IMR-90 (cell line): ENCODE data around the gene RFT1. TPM values are rescaled to one million over a fixed set of nuclear protein-coding genes. Genes with fewer than 3 reads are reported as not detected.

ENCODE experiments used
- ATAC-seq: fragments of 200-7000 bp; cut with Tn5 transposase; 2 replicates; pipeline ENCODE4 v1.9.1; 2020; ENCODE audit warnings: low read depth, mild to moderate bottlenecking, moderate library complexity
- BruUV-seq: library from RNA; stranded (reverse); fragments of 400-500 nt; replicated peaks from 2 replicates; lab custom pipeline; 2021; lab: Mats Ljungman, UMichigan
- CTCF ChIA-PET: fragments of 300-600 bp; formaldehyde crosslinking; extraction: SDS; loops from one replicate; lab custom pipeline; 2021; ENCODE audit warnings: antibody characterized with exemption; lab: Yijun Ruan, JAX
- POLR2A ChIA-PET: fragments of 300-600 bp; sonication (Branson Sonifier 250); formaldehyde crosslinking; loops from one replicate; lab custom pipeline; 2022; ENCODE audit warnings: antibody characterized with exemption; ENCODE audit not compliant: unreplicated experiment; lab: Charles Lee
- DNase-seq: peaks from one replicate; pipeline ENCODE4 v3.0.0; 2013
- H2AFZ ChIP-seq: replicated peaks from 2 replicates; pipeline ENCODE3; 2013; ENCODE audit warnings: low read length, mild to moderate bottlenecking; ENCODE audit not compliant: poor library complexity
- H2AK5ac ChIP-seq: 2 replicates; pipeline ENCODE4 v1.6.1; 2013; ENCODE audit warnings: low read depth, low read length, inconsistent platforms
- H2AK9ac ChIP-seq: replicated peaks from 2 replicates; pipeline ENCODE3; 2013; ENCODE audit warnings: mild to moderate bottlenecking, low read depth, low read length, moderate library complexity; ENCODE audit not compliant: poor library complexity
- H2BK120ac ChIP-seq: 2 replicates; pipeline ENCODE4 v1.6.1; 2013; ENCODE audit warnings: low read depth, low read length, inconsistent platforms
- H2BK15ac ChIP-seq: 3 replicates; pipeline ENCODE4 v1.6.1; 2013; ENCODE audit warnings: low read depth, low read length, inconsistent platforms
- H2BK20ac ChIP-seq: 2 replicates; pipeline ENCODE4 v1.6.1; 2013; ENCODE audit warnings: low read depth, mild to moderate bottlenecking, inconsistent platforms, low read length, moderate library complexity
- H2BK5ac ChIP-seq: 2 replicates; pipeline ENCODE4 v1.6.1; 2013; ENCODE audit warnings: mild to moderate bottlenecking, low read depth, low read length, inconsistent platforms; ENCODE audit not compliant: poor library complexity, severe bottlenecking
- H3K14ac ChIP-seq: replicated peaks from 2 replicates; pipeline ENCODE4 v1.6.1; 2013; ENCODE audit warnings: low read depth, low read length, inconsistent platforms
- H3K18ac ChIP-seq: 2 replicates; pipeline ENCODE4 v1.6.1; 2013; ENCODE audit warnings: low read depth, low read length, control low read depth
- H3K23ac ChIP-seq: 2 replicates; pipeline ENCODE4 v1.6.1; 2013; ENCODE audit warnings: low read depth, low read length, inconsistent platforms
- H3K27ac ChIP-seq: 2 replicates; pipeline ENCODE4 v1.5.1; 2013; ENCODE audit warnings: mild to moderate bottlenecking, control low read depth, low read length; ENCODE audit not compliant: insufficient read depth
- H3K27me3 ChIP-seq: 2 replicates; pipeline ENCODE4 v1.6.1; 2013; ENCODE audit warnings: low read length; ENCODE audit not compliant: control insufficient read depth, insufficient read depth
- H3K36me3 ChIP-seq: 2 replicates; pipeline ENCODE4 v1.6.1; 2013; ENCODE audit warnings: low read length, mixed read lengths; ENCODE audit not compliant: control insufficient read depth, insufficient read depth
- H3K4ac ChIP-seq: 2 replicates; pipeline ENCODE4 v1.6.1; 2013; ENCODE audit warnings: low read depth, low read length, inconsistent platforms
- H3K4me1 ChIP-seq: 2 replicates; pipeline ENCODE4 v1.6.1; 2013; ENCODE audit warnings: low read length, mixed read lengths; ENCODE audit not compliant: control insufficient read depth, insufficient read depth
- H3K4me2 ChIP-seq: 2 replicates; pipeline ENCODE4 v1.6.1; 2013; ENCODE audit warnings: low read depth, mild to moderate bottlenecking, control low read depth, low read length, moderate library complexity
- H3K4me3 ChIP-seq: 2 replicates; pipeline ENCODE4 v1.5.1; 2013; ENCODE audit warnings: low read depth, mild to moderate bottlenecking, control low read depth, low read length, moderate library complexity; ENCODE audit not compliant: insufficient read depth
- H3K56ac ChIP-seq: 2 replicates; pipeline ENCODE4 v1.6.1; 2013; ENCODE audit warnings: low read length, inconsistent platforms; ENCODE audit not compliant: insufficient read depth; ENCODE audit errors: extremely low read depth
- H3K79me1 ChIP-seq, 2 experiments: 2 replicates each; pipeline ENCODE4 v1.6.1; 2013; ENCODE audit warnings: low read length in 2 of 2, inconsistent platforms in 1 of 2, low read depth in 1 of 2
- H3K9ac ChIP-seq: 2 replicates; pipeline ENCODE4 v1.6.1; 2013; ENCODE audit warnings: low read depth, low read length, control low read depth
- H3K9me1 ChIP-seq: 2 replicates; pipeline ENCODE4 v1.6.1; 2013; ENCODE audit warnings: low read length, inconsistent platforms; ENCODE audit not compliant: insufficient read depth
- H3K9me3 ChIP-seq: 2 replicates; pipeline ENCODE4 v1.6.1; 2013; ENCODE audit warnings: low read length; ENCODE audit not compliant: control insufficient read depth, insufficient read depth
- H4K20me1 ChIP-seq: 2 replicates; pipeline ENCODE4 v1.6.1; 2013; ENCODE audit warnings: low read length, inconsistent platforms; ENCODE audit not compliant: insufficient read depth
- H4K5ac ChIP-seq: 2 replicates; pipeline ENCODE4 v1.6.1; 2013; ENCODE audit warnings: mild to moderate bottlenecking, low read depth, low read length, control low read depth
- H4K8ac ChIP-seq, 2 experiments: 2 replicates each; pipeline ENCODE4 v1.6.1; 2013; ENCODE audit warnings: low read depth in 2 of 2, low read length in 2 of 2, control low read depth in 1 of 2, inconsistent platforms in 1 of 2
- H4K91ac ChIP-seq: 2 replicates; pipeline ENCODE4 v1.6.1; 2013; ENCODE audit warnings: low read depth, low read length, inconsistent platforms; ENCODE audit not compliant: insufficient read depth
- BHLHE40 ChIP-seq: fragments of 150-350 bp; IDR thresholded peaks from 2 replicates; pipeline ENCODE4 v1.6.1; 2016; ENCODE audit warnings: mild to moderate bottlenecking, low read depth, low read length
- CEBPB ChIP-seq: IDR thresholded peaks from 2 replicates; pipeline ENCODE4 v1.6.1; 2012; ENCODE audit warnings: low read depth, low read length, improper control_type of control experiment
- CHD1 ChIP-seq: IDR thresholded peaks from 2 replicates; pipeline ENCODE4 v1.6.1; 2012; ENCODE audit warnings: low read depth, low read length, improper control_type of control experiment
- FOS ChIP-seq: fragments of 150-350 bp; IDR thresholded peaks from 2 replicates; pipeline ENCODE4 v1.6.1; 2016; ENCODE audit warnings: low read depth, low read length
- MAZ ChIP-seq: IDR thresholded peaks from 2 replicates; pipeline ENCODE4 v1.6.1; 2012; ENCODE audit warnings: low read depth, mild to moderate bottlenecking, low read length, improper control_type of control experiment, moderate library complexity, borderline replicate concordance
- MXI1 ChIP-seq: IDR thresholded peaks from 2 replicates; pipeline ENCODE4 v1.6.1; 2012; ENCODE audit warnings: low read depth, mild to moderate bottlenecking, low read length, moderate library complexity, borderline replicate concordance
- NFE2L2 ChIP-seq: fragments of 150-350 bp; IDR thresholded peaks from 2 replicates; pipeline ENCODE4 v1.6.1; 2016; ENCODE audit warnings: low read depth, mild to moderate bottlenecking, low read length
- POLR2A ChIP-seq: IDR thresholded peaks from 2 replicates; pipeline ENCODE4 v1.6.1; 2012; ENCODE audit warnings: mild to moderate bottlenecking, low read depth, low read length
- RAD21 ChIP-seq: IDR thresholded peaks from 2 replicates; pipeline ENCODE4 v1.6.1; 2012; ENCODE audit warnings: low read length, improper control_type of control experiment
- RCOR1 ChIP-seq: IDR thresholded peaks from 2 replicates; pipeline ENCODE4 v1.6.1; 2012; ENCODE audit warnings: mild to moderate bottlenecking, low read length, improper control_type of control experiment; ENCODE audit not compliant: insufficient replicate concordance
- RFX5 ChIP-seq: IDR thresholded peaks from 2 replicates; pipeline ENCODE4 v1.8.0; 2012; ENCODE audit warnings: low read depth, mild to moderate bottlenecking, low read length, moderate library complexity
- SMC3 ChIP-seq: fragments of 150-350 bp; IDR thresholded peaks from 2 replicates; pipeline ENCODE4 v1.6.1; 2016; ENCODE audit warnings: low read depth, mild to moderate bottlenecking, antibody characterized with exemption, low read length, moderate library complexity
- USF2 ChIP-seq: fragments of 150-350 bp; IDR thresholded peaks from 2 replicates; pipeline ENCODE4 v1.6.1; 2017; ENCODE audit warnings: mild to moderate bottlenecking, antibody characterized with exemption, low read length, low read depth
- WGBS, 2 experiments: methylation state at CpG; one replicate each; pipeline versions ENCODE4 v1.1.5 to v1.1.7; 2013; ENCODE audit warnings: missing lambda C conversion rate in 2 of 2; ENCODE audit not compliant: insufficient read length in 1 of 2; ENCODE audit errors: extremely low coverage in 2 of 2; 5-methylcytosine and 5-hydroxymethylcytosine counted together
- dilution Hi-C: fragments of 300-500 bp; cut with HindIII; formaldehyde crosslinking; loops from one replicate; pipeline ENCODE4 v1.14.3; 2018; ENCODE audit warnings: low sequenced_read_pairs; ENCODE audit not compliant: unreplicated experiment
- in situ Hi-C: fragments of 300-500 bp; cut with MboI; formaldehyde crosslinking; loops from 3 replicates; pipeline ENCODE4 v1.14.3; 2019; ENCODE audit warnings: low sequenced_read_pairs, inconsistent platforms, mixed read lengths
- intact Hi-C: fragments of 100-400 bp; cut with micrococcal nuclease; formaldehyde crosslinking; loops from 2 replicates; pipeline ENCODE4 v1.10.0; 2022
- polyA plus RNA-seq, 3 experiments: library from polyadenylated mRNA; depleted of rRNA; stranded (reverse); fragments of >200 nt; gene quantifications; 2 replicates each; pipeline ENCODE4 v1.2.3, GENCODE V29; 2012; ENCODE audit warnings: low replicate concordance in 1 of 3
- total RNA-seq: library from RNA; depleted of rRNA; stranded (reverse); fragments of >200 nt; gene quantifications from 2 replicates; pipeline ENCODE4 v1.2.3, GENCODE V29; 2012
- TF ChIP-seq, protein P1 (sequence below): conservative IDR thresholded peaks from 2 replicates; pipeline ENCODE4 v1.5.1; 2012; ENCODE audit warnings: mild to moderate bottlenecking, low read depth, low read length, improper control_type of control experiment

RFT1 gene
- total and polyA plus RNA-seq, 2 of the 4 experiments (the other 2 are of a cell fraction), result 14.5 to 23.5 TPM

DNA sequence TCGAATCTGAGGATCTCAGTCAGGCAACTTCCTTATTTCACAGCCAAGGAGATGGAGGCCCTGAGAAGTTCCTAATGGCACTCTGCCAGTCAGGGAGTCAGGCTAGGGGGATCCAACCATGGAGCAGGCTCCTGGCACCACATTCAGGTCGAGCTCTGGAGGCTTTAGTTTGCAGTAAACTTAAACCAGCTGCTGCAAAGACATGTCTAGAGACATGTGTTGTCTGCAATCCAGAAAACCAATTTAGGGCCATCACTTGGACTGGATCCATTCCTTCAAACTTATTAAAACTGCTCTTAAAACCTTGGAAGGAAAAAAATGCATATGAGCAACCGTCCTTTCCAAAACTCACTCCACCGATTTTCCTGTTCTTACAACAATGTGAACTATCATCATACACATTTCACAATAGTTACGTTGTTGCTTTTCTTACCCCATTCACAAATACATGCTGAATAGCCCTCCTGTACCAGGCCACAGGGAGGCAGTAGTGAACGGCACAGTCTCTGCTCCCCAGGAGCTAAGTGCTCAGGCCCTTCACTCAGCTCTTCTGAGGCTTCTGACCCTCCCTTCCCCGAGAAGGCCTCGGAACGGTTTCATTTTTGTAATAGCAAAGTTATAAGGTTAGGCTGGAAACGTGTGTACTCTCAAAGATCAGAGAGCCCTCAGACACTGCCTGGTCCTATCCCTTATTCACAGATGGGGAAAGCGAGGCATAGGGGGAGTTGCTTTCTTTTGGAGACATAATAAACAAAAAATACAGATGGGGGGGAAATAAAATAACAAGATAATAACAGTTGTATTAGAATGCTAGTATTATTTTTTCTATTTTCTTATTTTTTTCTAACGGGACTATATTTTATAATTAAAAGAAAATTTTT, 20.1 kb downstream of the RFT1 start:
- Histone ChIP-seq H3K23ac (no peak overlapping the region), H2AK5ac (no peak overlapping the region), H3K18ac (no peak overlapping the region), H2BK120ac (no peak overlapping the region), H4K8ac (peak overlapping the region in 1 of 2 experiments; percentile 14; a peak in 1 of 4 replicates), H3K4me1 (peaks cover 12% of the 10 kb centered on the region), H3K9me3 (no peaks in the 10 kb centered on the region), H3K4me3 (no peak overlapping the region), H3K27me3 (no peaks in the 10 kb centered on the region), H2AK9ac (no peak overlapping the region), H3K4ac (no peak overlapping the region), H3K27ac (peak overlapping the region; percentile 39; the same call in 1 of the 2 replicates), H3K56ac (no peak overlapping the region), H4K91ac (no peak overlapping the region), H4K5ac (peak overlapping the region; percentile 44; the same call in 1 of the 2 replicates), H2BK20ac (no peak overlapping the region), H3K9ac (no peak overlapping the region; the same call in 1 of the 2 replicates), H3K36me3 (peaks cover 16% of the 10 kb centered on the region), H3K9me1 (peaks cover 8% of the 10 kb centered on the region), H3K4me2 (peak overlapping the region; percentile 50; the same call in 1 of the 2 replicates), H2AFZ (peak overlapping the region; percentile 3), H2BK15ac (no peak overlapping the region), H2BK5ac (no peak overlapping the region), H3K79me1 (peaks cover 0 to 3% of the 10 kb centered on the region in 2 experiments; a peak in 1 of 4 replicates), H3K14ac (no peak overlapping the region), H4K20me1 (no peaks in the 10 kb centered on the region)
- POLR2A ChIA-PET, result no interaction called here
- dilution Hi-C loops (no loop called here), intact Hi-C loops (loop anchor here (2.0 to 5.0 kb wide), 3 partner anchors 177 to 602 kb away; no protein-coding TSS in a partner anchor), in situ Hi-C loops (loop anchor here (25.0 kb wide), 1 partner anchor 602 kb away; no protein-coding TSS in a partner anchor)
- 35% methylated on average over 2 of the region's 12 CpGs; no CpG with 5 or more reads in 1 of the 2 experiments for WGBS, 2 experiments
- TF ChIP-seq, protein P1, sequence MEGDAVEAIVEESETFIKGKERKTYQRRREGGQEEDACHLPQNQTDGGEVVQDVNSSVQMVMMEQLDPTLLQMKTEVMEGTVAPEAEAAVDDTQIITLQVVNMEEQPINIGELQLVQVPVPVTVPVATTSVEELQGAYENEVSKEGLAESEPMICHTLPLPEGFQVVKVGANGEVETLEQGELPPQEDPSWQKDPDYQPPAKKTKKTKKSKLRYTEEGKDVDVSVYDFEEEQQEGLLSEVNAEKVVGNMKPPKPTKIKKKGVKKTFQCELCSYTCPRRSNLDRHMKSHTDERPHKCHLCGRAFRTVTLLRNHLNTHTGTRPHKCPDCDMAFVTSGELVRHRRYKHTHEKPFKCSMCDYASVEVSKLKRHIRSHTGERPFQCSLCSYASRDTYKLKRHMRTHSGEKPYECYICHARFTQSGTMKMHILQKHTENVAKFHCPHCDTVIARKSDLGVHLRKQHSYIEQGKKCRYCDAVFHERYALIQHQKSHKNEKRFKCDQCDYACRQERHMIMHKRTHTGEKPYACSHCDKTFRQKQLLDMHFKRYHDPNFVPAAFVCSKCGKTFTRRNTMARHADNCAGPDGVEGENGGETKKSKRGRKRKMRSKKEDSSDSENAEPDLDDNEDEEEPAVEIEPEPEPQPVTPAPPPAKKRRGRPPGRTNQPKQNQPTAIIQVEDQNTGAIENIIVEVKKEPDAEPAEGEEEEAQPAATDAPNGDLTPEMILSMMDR, result peak; percentile 62
- no peak for TF ChIP-seq BHLHE40
- peak; percentile 29 for TF ChIP-seq SMC3
- TF ChIP-seq RFX5, result no peak
- TF ChIP-seq POLR2A, result no peak
- no peak for TF ChIP-seq FOS
- TF ChIP-seq CEBPB, result peak; percentile 94
- no peak for TF ChIP-seq NFE2L2
- no peak for TF ChIP-seq USF2
- TF ChIP-seq RCOR1, result no peak
- no peak for TF ChIP-seq MXI1
- no peak for TF ChIP-seq MAZ
- peak; percentile 43 for TF ChIP-seq RAD21
- no peak for TF ChIP-seq CHD1
- CTCF ChIA-PET, result interaction anchor here (0.6 to 1.3 kb wide), 4 partner anchors 13 to 124 kb away, joined by 3 to 5 read pairs (median 4); no protein-coding TSS in a partner anchor
- DNase-seq (peak; percentile 74), ATAC-seq (peak; percentile 86)
- BruUV-seq, result no TSS peak
